ENCODE data around the gene VGLL4. TPM values are rescaled to one million over a fixed set of nuclear protein-coding genes. Genes with fewer than 3 reads are reported as not detected.

The VGLL4 gene
- total and polyA plus RNA-seq, 4 donors: 44.7 to 104 (median 70.7) TPM

DNA sequence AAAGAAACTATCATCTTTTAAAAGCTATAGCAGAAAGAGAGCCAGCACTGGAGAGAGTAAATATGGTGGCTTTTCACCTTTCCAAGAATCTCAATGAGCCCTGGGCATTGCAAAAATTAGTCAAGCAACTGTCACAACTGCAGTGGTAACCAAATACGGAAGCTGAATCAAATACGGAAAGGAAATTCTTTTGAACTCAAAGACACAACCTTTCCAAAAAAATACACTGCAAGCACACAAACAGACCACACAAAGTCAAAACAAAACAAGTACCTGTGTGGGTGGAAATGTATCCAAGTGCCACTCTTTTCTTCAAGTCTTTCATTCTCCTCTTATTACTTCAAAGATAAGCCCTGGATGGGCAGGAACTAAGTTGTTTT is 17.6 kb downstream of the VGLL4 start:
- H3K4me1 ChIP-seq (ENCODE audit: control insufficient read depth in 1 of 2, insufficient read depth in 2 of 2, low read length in 2 of 2): peaks cover 8 to 15% of the 10 kb centered on the region in 2 donors

DNA sequence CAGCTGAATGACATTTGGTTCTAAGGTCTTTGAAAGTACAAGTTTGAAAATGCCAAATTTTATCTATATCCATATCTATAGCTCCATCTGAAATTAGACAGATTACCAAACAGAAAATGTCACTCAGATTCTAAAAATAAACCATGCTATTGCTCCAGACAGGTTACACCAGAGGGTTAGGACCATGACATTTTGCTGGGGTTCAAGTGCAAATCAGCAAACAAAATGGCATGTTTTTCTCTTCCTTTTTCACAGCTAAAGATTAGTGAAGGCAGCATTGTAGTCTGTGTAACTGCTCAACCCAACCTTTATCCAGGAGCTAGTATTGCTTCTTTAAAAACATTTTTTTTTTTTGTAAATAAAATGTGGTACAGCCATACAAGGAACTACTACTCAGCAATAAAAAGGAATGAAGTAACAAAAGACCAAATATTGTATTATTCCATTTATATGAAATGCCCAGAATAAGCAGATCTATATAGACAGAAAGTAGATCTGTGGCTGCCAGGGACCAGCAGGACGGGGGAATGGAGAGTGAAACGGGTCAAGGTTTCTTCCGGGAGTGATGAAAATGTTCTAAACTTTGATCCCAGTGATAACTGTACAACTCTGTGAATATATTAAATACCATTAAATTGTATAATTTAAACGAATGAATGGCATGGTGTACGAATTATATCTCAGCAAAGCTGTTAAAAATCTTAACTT is 18.2 kb downstream of the VGLL4 start:
- no peaks in the 10 kb centered on the region for H3K36me3 ChIP-seq (ENCODE audit: control insufficient read depth in 1 of 2, insufficient read depth in 2 of 2, low read length in 1 of 2)
- no peak for DNase-seq
- intact Hi-C loops (cut with DNase I): no loop called here
- 90 to 91% methylated on average over 5 of the region's 5 CpGs for WGBS, 2 donors
- ATAC-seq (ENCODE audit: low FRiP score): no peak
- no peak overlapping the region for H3K4me3 ChIP-seq (ENCODE audit: low read length in 2 of 2)
- H3K27me3 ChIP-seq (ENCODE audit: control insufficient read depth in 1 of 2, insufficient read depth in 2 of 2, low read length in 1 of 2): no peaks in the 10 kb centered on the region
- no peak overlapping the region for H3K27ac ChIP-seq (ENCODE audit: low read depth in 1 of 2, low read length in 2 of 2)
- peaks cover 8 to 16% of the 10 kb centered on the region in 2 donors for H3K4me1 ChIP-seq (ENCODE audit: control insufficient read depth in 1 of 2, insufficient read depth in 2 of 2, low read length in 2 of 2)
- no peaks in the 10 kb centered on the region for H3K9me3 ChIP-seq (ENCODE audit: control insufficient read depth, low read length)

More for the DNA sequence above, 17.6 kb downstream of the VGLL4 start:
- H3K36me3 ChIP-seq (ENCODE audit: control insufficient read depth in 1 of 2, insufficient read depth in 2 of 2, low read length in 1 of 2): no peaks in the 10 kb centered on the region
- DNase-seq (no peak), ATAC-seq (ENCODE audit: low FRiP score) (no peak)
- 7 to 47% methylated on average over 2 of the region's 2 CpGs for WGBS, 2 donors
- H3K4me3 ChIP-seq (ENCODE audit: low read length in 2 of 2): no peak overlapping the region
- H3K9me3 ChIP-seq (ENCODE audit: control insufficient read depth, low read length): no peaks in the 10 kb centered on the region
- H3K27ac ChIP-seq (ENCODE audit: low read depth in 1 of 2, low read length in 2 of 2): no peak overlapping the region
- intact Hi-C loops (cut with DNase I): no loop called here
- no peaks in the 10 kb centered on the region for H3K27me3 ChIP-seq (ENCODE audit: control insufficient read depth in 1 of 2, insufficient read depth in 2 of 2, low read length in 1 of 2)

DNA sequence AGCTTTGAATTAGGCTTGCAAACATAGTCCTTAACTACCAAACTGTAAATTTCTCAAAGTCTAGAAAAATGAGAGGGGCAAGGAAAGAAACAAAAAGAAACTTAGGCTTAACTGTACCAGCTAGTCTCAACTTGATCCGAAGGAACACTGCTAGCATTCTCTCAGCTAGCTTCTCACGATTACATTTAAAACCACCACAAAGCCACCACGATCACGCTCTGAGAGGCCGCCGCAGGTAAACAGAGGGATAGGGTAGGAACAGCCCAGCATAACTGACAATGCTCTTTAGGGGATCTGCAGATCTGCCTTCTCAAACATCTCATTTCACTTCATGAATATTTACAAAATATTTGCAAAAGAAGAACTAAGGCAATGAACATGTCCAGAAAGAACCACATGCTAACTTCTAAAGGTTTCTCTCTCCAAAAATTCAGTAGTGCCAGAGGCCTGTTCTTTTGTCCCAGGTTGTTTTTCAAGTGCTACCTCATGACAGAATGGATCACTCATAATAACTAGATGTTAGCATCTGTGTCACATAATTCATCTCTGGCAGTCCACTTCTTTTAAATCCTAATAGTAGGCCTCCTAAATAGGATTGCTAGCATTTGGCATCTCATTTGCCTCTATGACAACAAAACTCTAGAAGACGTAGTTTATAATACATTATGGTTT is 18.9 kb downstream of the VGLL4 start:
- Histone ChIP-seq H3K36me3 (ENCODE audit: control insufficient read depth in 1 of 2, insufficient read depth in 2 of 2, low read length in 1 of 2) (no peaks in the 10 kb centered on the region), H3K27me3 (ENCODE audit: control insufficient read depth in 1 of 2, insufficient read depth in 2 of 2, low read length in 1 of 2) (no peaks in the 10 kb centered on the region), H3K4me3 (ENCODE audit: low read length in 2 of 2) (no peak overlapping the region), H3K9me3 (ENCODE audit: control insufficient read depth, low read length) (no peaks in the 10 kb centered on the region), H3K4me1 (ENCODE audit: control insufficient read depth in 1 of 2, insufficient read depth in 2 of 2, low read length in 2 of 2) (peaks cover 8 to 16% of the 10 kb centered on the region in 2 donors), H3K27ac (ENCODE audit: low read depth in 1 of 2, low read length in 2 of 2) (no peak overlapping the region)
- no peak for ATAC-seq (ENCODE audit: low FRiP score)
- 73 to 74% methylated on average over 7 of the region's 7 CpGs for WGBS, 2 donors
- DNase-seq: peak in 1 of 2 donors; percentile 59
- intact Hi-C loops (cut with DNase I): no loop called here

DNA sequence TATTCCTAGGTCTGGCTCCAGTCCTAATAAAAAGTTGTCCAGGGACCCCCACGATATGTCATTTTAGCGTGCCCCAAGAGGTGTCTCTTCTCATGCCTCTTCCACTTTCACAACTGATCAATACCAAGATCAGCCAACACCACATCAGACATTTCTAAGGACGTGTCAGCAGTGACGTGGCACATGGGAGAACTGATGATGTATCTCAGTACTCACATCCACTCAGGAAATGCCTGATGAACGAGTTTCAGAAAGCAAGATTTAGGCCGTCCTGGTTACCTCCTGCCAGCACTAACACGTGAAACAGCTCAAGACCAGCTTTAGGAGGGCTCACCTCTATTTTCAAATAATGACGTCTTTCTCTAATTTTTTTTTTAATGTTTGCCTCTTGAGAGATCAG is 19.6 kb downstream of the VGLL4 start:
- intact Hi-C loops (cut with DNase I): no loop called here

DNA sequence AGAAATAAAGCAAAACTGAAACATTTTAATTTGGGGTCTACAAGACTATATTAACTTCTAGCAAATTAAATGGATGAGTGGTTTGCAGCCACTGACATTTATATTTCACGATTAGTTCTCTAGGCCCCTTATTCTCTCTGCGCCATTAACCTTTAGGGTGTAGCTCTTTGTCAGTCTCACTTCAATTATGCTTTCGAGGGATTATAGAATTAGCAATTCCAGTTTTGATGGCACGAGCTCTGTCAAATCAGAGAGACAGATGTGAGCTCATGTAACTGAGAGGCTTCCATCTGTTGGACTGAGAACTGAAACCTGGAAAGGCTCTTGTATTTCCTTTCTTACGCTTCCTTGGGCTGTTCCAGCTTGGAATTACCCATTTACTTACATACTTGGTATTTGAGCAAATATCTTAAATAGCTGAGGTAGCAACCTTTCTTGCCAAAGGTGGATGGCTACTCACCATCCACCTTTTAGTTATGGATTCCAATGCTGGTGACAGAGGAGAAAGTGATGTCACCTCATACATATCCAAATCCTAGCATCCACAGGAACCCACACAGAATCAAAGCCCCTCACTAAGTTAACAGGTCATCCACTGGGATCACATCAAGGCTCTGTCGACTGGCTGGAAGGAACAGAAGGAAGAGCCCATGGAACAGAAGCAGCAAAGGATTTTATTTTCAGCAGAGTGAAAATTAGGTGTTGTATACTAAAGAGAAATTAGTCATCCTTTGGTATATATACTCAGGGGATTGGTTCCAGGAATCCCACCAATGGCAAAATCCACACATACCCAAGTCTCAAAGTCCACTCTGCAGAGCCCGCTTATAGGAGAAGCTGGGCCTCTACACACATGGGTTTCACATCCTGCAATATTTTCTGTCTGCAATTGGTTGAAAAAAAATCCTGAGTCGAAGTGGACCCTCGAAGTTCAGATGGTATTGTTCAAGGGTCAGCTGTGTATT is 20.8 kb downstream of the VGLL4 start:
- DNase-seq: no peak
- Histone ChIP-seq H3K9me3 (ENCODE audit: control insufficient read depth, low read length) (no peaks in the 10 kb centered on the region), H3K27me3 (ENCODE audit: control insufficient read depth in 1 of 2, insufficient read depth in 2 of 2, low read length in 1 of 2) (no peaks in the 10 kb centered on the region), H3K4me1 (ENCODE audit: control insufficient read depth in 1 of 2, insufficient read depth in 2 of 2, low read length in 2 of 2) (peaks cover 8 to 16% of the 10 kb centered on the region in 2 donors), H3K27ac (ENCODE audit: low read depth in 1 of 2, low read length in 2 of 2) (no peak overlapping the region), H3K36me3 (ENCODE audit: control insufficient read depth in 1 of 2, insufficient read depth in 2 of 2, low read length in 1 of 2) (no peaks in the 10 kb centered on the region), H3K4me3 (ENCODE audit: low read length in 2 of 2) (no peak overlapping the region)
- intact Hi-C loops (cut with DNase I): no loop called here
- WGBS, 2 donors: 91 to 94% methylated on average over 9 of the region's 9 CpGs
- no peak for ATAC-seq (ENCODE audit: low FRiP score)

More for the DNA sequence above, 19.6 kb downstream of the VGLL4 start:
- Histone ChIP-seq H3K4me3 (ENCODE audit: low read length in 2 of 2) (no peak overlapping the region), H3K27ac (ENCODE audit: low read depth in 1 of 2, low read length in 2 of 2) (peak overlapping the region in 1 of 2 donors; percentile 19), H3K4me1 (ENCODE audit: control insufficient read depth in 1 of 2, insufficient read depth in 2 of 2, low read length in 2 of 2) (peaks cover 8 to 16% of the 10 kb centered on the region in 2 donors), H3K9me3 (ENCODE audit: control insufficient read depth, low read length) (no peaks in the 10 kb centered on the region), H3K36me3 (ENCODE audit: control insufficient read depth in 1 of 2, insufficient read depth in 2 of 2, low read length in 1 of 2) (no peaks in the 10 kb centered on the region), H3K27me3 (ENCODE audit: control insufficient read depth in 1 of 2, insufficient read depth in 2 of 2, low read length in 1 of 2) (no peaks in the 10 kb centered on the region)
- WGBS, 2 donors: 43 to 46% methylated on average over 8 of the region's 8 CpGs
- DNase-seq (no peak), ATAC-seq (ENCODE audit: low FRiP score) (no peak)

DNA sequence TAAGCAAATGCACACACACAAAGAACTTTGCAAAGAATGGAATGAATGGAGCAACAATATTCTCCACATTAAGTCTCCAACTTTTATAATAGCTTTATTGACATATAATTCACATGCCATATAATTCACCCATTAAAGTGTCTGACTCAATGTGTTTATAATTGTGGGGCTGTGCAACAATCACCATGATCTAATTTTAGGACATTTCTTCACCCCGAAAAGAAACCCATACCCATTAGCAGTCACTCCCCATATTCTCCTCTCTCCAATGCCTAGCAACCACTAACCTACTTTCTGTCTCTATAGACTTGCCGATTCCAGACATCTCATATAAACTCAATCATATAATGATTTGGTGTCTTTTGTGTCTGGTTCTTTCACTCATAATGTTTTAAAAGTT is 22.6 kb downstream of the VGLL4 start:
- 91 to 93% methylated on average over 2 of the region's 2 CpGs for WGBS, 2 donors
- intact Hi-C loops (cut with DNase I): no loop called here
- DNase-seq (no peak), ATAC-seq (ENCODE audit: low FRiP score) (no peak)
- Histone ChIP-seq H3K9me3 (ENCODE audit: control insufficient read depth, low read length) (no peaks in the 10 kb centered on the region), H3K27ac (ENCODE audit: low read depth in 1 of 2, low read length in 2 of 2) (no peak overlapping the region), H3K36me3 (ENCODE audit: control insufficient read depth in 1 of 2, insufficient read depth in 2 of 2, low read length in 1 of 2) (no peaks in the 10 kb centered on the region), H3K4me3 (ENCODE audit: low read length in 2 of 2) (no peak overlapping the region), H3K4me1 (ENCODE audit: control insufficient read depth in 1 of 2, insufficient read depth in 2 of 2, low read length in 2 of 2) (peaks cover 8 to 16% of the 10 kb centered on the region in 2 donors), H3K27me3 (ENCODE audit: control insufficient read depth in 1 of 2, insufficient read depth in 2 of 2, low read length in 1 of 2) (no peaks in the 10 kb centered on the region)

DNA sequence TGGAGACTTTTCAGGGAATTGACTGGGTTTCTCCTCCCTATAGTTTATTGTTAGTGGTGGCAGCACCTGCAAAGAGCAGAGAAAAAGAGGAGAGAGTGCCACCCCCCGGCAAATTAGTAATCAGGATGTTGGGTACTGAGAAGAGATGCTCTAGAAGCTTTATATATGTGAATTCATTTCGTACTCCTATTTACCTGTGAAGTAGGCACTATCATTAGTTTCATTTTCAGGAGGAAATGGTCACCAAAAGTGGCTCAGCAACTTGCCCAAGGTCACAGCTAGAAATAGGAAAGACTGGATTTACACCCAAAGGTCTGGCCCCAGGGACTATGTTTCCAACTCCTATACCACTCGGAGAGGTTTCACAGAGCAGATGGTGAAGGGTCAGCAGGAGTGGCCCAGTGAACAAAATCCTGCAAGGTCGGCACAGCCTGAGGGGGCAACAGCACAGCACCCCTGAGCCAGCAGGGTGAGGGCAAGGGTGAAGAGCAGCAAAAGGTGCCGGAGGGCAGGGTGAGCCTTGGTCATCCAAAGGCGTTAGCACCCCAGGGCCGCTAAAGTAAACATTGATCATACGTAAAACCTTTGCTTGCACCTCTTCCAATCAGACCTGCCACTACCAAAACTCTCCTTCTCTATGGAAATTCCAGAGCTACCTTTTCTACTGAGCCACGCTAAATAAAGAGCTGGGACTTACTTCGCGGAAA is 23.6 kb downstream of the VGLL4 start:
- H3K27ac ChIP-seq (ENCODE audit: low read depth in 1 of 2, low read length in 2 of 2): no peak overlapping the region
- H3K36me3 ChIP-seq (ENCODE audit: control insufficient read depth in 1 of 2, insufficient read depth in 2 of 2, low read length in 1 of 2): no peaks in the 10 kb centered on the region
- no peak for ATAC-seq (ENCODE audit: low FRiP score)
- WGBS, 2 donors: 63 to 67% methylated on average over 11 of the region's 11 CpGs
- DNase-seq: peak in 1 of 2 donors; percentile 46
- intact Hi-C loops (cut with DNase I): no loop called here
- H3K4me1 ChIP-seq (ENCODE audit: control insufficient read depth in 1 of 2, insufficient read depth in 2 of 2, low read length in 2 of 2): peaks cover 8 to 16% of the 10 kb centered on the region in 2 donors
- H3K27me3 ChIP-seq (ENCODE audit: control insufficient read depth in 1 of 2, insufficient read depth in 2 of 2, low read length in 1 of 2): no peaks in the 10 kb centered on the region
- no peak overlapping the region for H3K4me3 ChIP-seq (ENCODE audit: low read length in 2 of 2)
- no peaks in the 10 kb centered on the region for H3K9me3 ChIP-seq (ENCODE audit: control insufficient read depth, low read length)

DNA sequence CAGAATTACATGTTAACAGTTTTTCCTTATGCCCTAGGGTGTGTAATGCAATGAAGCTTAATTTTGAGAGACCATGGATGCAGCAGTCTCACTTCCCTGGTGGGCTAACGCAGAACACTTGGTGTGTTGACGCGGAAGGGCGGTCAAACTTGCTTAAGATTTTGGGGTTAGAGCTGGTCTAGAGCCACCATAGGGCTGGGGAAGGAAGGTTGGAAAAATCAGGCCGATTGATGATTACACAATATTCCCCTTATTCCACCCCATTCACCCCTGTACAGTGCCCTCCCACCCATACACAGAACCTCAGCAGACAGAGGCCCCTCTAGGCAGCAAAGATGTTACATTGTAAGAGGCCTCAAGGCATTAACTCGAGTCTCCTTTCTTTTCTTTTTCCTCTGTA is 24.3 kb downstream of the VGLL4 start:
- no peak overlapping the region for H3K27ac ChIP-seq (ENCODE audit: low read depth in 1 of 2, low read length in 2 of 2)
- H3K27me3 ChIP-seq (ENCODE audit: control insufficient read depth in 1 of 2, insufficient read depth in 2 of 2, low read length in 1 of 2): no peaks in the 10 kb centered on the region
- 87 to 94% methylated on average over 6 of the region's 6 CpGs for WGBS, 2 donors
- H3K9me3 ChIP-seq (ENCODE audit: control insufficient read depth, low read length): no peaks in the 10 kb centered on the region
- intact Hi-C loops (cut with DNase I): no loop called here
- peaks cover 5 to 11% of the 10 kb centered on the region in 2 donors for H3K4me1 ChIP-seq (ENCODE audit: control insufficient read depth in 1 of 2, insufficient read depth in 2 of 2, low read length in 2 of 2)
- no peak for ATAC-seq (ENCODE audit: low FRiP score)
- no peak overlapping the region for H3K4me3 ChIP-seq (ENCODE audit: low read length in 2 of 2)
- no peaks in the 10 kb centered on the region for H3K36me3 ChIP-seq (ENCODE audit: control insufficient read depth in 1 of 2, insufficient read depth in 2 of 2, low read length in 1 of 2)
- no peak for DNase-seq
